SK-N-MC (cell line): Measurements from ENCODE around the gene CTBP1.

ENCODE experiments used
- DNase-seq: peaks from one replicate; pipeline ENCODE4 v3.0.0-alpha.2; 2011; ENCODE audit warnings: low read depth, low spot score
- H3K27ac ChIP-seq: fragments of 200-600 bp; sonication (generic); 2 replicates; pipeline ENCODE4 v1.5.1; 2016; ENCODE audit warnings: mixed run types
- H3K36me3 ChIP-seq: fragments of 200-600 bp; sonication (generic); 2 replicates; pipeline ENCODE4 v1.6.1; 2017; ENCODE audit warnings: antibody characterized with exemption, low read length, mixed read lengths; ENCODE audit not compliant: insufficient read depth
- H3K4me3 ChIP-seq: fragments of 200-600 bp; sonication (generic); 2 replicates; pipeline ENCODE4 v1.5.1; 2016
- H3K9ac ChIP-seq: fragments of 200-600 bp; sonication (generic); 2 replicates; pipeline ENCODE4 v1.8.0; 2017; ENCODE audit warnings: mixed run types, mixed read lengths; ENCODE audit not compliant: insufficient read length
- H3K9me3 ChIP-seq: fragments of 200-600 bp; sonication (generic); 2 replicates; pipeline ENCODE4 v1.6.1; 2017; ENCODE audit warnings: low read depth, mild to moderate bottlenecking, antibody characterized with exemption, low read length, moderate library complexity, mixed read lengths
- EZH2 ChIP-seq: fragments of 200-600 bp; sonication (generic); IDR thresholded peaks from one replicate; pipeline ENCODE4 v1.6.1; 2017; ENCODE audit warnings: antibody characterized with exemption
- FOXP2 ChIP-seq: optimal IDR thresholded peaks from 2 replicates; pipeline ENCODE3; 2011; ENCODE audit warnings: mild to moderate bottlenecking, moderate library complexity; ENCODE audit not compliant: insufficient read depth; ENCODE audit errors: extremely low read length, control extremely low read depth
- POLR2AphosphoS5 ChIP-seq: IDR thresholded peaks from 2 replicates; pipeline ENCODE4 v1.6.1; 2012; ENCODE audit warnings: mild to moderate bottlenecking, low read depth, low read length, borderline replicate concordance

Gene CTBP1

GRCh38 chr4:1201851-1202525 lies 46.9 kb downstream of the CTBP1 start:
- no peak overlapping the region for H3K9ac ChIP-seq
- no peak for DNase-seq
- no peak overlapping the region for H3K4me3 ChIP-seq
- TF ChIP-seq FOXP2 = no peak
- no peak for TF ChIP-seq EZH2
- TF ChIP-seq POLR2AphosphoS5 = no peak
- no peak overlapping the region for H3K27ac ChIP-seq
- no peaks in the 10 kb centered on the region for H3K36me3 ChIP-seq
- no peaks in the 10 kb centered on the region for H3K9me3 ChIP-seq

- no peaks in the 10 kb centered on the region for H3K36me3 ChIP-seq
- TF ChIP-seq FOXP2 = no peak
- no peak for TF ChIP-seq EZH2
- TF ChIP-seq POLR2AphosphoS5 = no peak
- DNase-seq = no peak
- H3K9me3 ChIP-seq = no peaks in the 10 kb centered on the region
- H3K9ac ChIP-seq = no peak overlapping the region
- H3K27ac ChIP-seq = no peak overlapping the region
- no peak overlapping the region for H3K4me3 ChIP-seq
These were observed 48.4 kb downstream of the CTBP1 start for GRCh38 chr4:1200425-1201035.

GRCh38 chr4:1199556-1200331 lies 49.2 kb downstream of the CTBP1 start:
- Histone ChIP-seq H3K27ac (no peak overlapping the region), H3K9ac (no peak overlapping the region), H3K9me3 (no peaks in the 10 kb centered on the region), H3K4me3 (no peak overlapping the region), H3K36me3 (no peaks in the 10 kb centered on the region)
- no peak for DNase-seq
- TF ChIP-seq POLR2AphosphoS5 (no peak), FOXP2 (no peak), EZH2 (no peak)

DNA sequence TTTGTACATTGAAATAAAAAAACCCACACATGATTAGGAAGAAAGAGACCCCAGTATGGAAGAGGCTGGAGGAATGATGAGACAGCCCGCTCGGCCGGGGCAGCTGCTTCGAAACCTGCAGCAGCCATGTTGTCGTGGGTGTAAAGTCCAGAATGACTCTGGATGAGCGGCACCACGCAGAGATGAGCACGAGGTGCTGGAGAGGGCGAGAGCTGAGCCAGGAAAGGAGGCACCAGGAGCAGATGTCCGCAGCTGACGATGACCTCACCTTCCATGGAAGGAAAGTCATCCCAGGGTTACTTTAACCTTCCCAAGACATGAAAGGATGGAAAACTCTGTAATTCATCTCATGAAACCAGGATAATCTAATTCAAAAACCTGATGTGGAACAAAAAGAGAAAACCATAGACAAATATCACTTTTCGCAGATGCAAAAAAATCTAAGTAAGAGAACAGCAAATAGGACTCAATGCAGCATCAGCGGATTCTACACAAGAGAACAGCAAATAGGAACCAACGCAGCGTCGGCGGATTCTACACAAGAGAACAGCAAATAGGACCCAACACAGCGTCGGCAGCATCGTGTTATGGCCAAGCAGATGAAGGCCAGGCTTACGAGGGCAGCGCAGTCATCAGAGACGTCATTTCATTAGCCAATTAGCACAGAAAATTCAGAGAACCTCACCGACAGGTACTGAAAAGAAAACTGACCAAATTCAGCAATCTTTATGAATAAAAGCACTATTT lies 50.7 kb downstream of the CTBP1 start:
- no peak for DNase-seq
- TF ChIP-seq POLR2AphosphoS5 = no peak
- no peak for TF ChIP-seq EZH2
- no peak for TF ChIP-seq FOXP2

DNA sequence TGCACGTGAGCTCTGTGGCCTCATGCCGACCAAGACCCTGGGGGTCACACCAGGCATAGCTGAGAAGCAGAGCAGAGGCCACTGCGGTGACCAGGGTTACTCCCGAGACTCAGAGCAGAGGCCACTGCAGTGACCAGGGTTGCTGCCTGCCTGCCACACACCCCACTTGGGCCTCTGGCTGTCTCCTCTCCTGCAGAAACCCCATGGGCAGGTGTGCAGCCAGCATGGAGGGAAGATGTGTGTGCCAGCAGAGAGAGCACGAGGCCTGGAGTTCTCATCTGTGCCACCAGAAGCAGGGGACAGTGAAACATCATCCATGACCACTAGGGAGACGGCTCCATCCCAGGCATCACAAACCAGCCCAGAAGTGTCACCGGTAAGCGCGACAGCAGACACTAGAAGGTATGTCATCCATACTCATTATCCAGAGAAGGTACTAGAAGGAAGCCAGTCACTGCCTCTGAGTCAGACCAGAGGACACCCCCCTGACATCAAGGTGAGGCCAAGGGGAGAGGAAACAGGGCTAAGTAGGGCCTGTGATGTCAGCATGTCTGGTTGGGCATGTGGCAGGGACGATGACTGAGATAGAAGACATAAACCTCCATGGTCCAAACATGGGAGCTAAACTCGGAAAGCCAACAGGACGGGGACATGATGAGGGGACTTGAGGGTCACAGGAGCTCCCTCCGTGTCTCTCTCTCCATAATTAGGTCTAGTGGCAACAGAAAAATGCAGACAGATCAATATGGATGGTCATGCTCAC lies 52.3 kb downstream of the CTBP1 start:
- no peak for TF ChIP-seq EZH2
- no peak for TF ChIP-seq POLR2AphosphoS5
- no peak for TF ChIP-seq FOXP2
- Histone ChIP-seq H3K9me3 (no peaks in the 10 kb centered on the region), H3K4me3 (no peak overlapping the region), H3K36me3 (no peaks in the 10 kb centered on the region), H3K27ac (no peak overlapping the region), H3K9ac (no peak overlapping the region)
- no peak for DNase-seq

More for the DNA sequence above, 50.7 kb downstream of the CTBP1 start:
- Histone ChIP-seq H3K27ac (no peak overlapping the region), H3K9me3 (no peaks in the 10 kb centered on the region), H3K36me3 (no peaks in the 10 kb centered on the region), H3K4me3 (no peak overlapping the region), H3K9ac (no peak overlapping the region)

- Histone ChIP-seq H3K9me3 (no peaks in the 10 kb centered on the region), H3K4me3 (no peak overlapping the region), H3K9ac (no peak overlapping the region), H3K36me3 (no peaks in the 10 kb centered on the region), H3K27ac (no peak overlapping the region)
- TF ChIP-seq POLR2AphosphoS5 (no peak), EZH2 (no peak), FOXP2 (no peak)
- no peak for DNase-seq
These were observed 53.0 kb downstream of the CTBP1 start for GRCh38 chr4:1195891-1196401.

DNA sequence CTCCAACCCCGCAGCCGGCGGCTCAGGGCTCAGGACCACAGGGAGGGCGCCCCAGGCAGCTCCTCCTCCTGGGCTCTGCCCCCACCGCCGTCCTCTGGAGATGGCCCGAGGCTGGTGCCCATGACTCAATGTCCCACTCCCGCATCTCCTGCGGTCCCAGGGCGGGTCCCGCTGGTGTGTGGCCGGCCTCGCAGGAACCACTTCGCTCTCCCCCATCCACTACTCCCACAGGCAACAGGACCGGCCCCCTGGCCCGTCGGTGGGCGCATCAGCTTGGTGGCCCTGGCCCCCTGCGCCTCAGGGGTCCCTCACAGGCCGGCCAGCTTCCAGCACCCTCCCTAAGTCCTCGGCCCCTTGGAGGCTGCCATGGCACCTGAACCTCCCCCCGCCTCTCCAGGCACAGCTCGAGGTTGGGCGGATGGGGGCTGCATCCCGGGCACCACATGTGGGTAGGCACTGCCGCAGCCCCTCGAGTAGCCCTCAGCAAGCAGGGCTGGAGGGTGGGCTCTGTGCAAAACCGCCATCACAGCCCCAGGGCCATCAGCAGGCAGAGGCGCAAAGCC lies 53.7 kb downstream of the CTBP1 start:
- Histone ChIP-seq H3K27ac (no peak overlapping the region), H3K9ac (no peak overlapping the region), H3K4me3 (no peak overlapping the region), H3K36me3 (no peaks in the 10 kb centered on the region), H3K9me3 (no peaks in the 10 kb centered on the region)
- DNase-seq = no peak
- TF ChIP-seq FOXP2 (no peak), POLR2AphosphoS5 (no peak), EZH2 (no peak)
